ENCODE data around the gene DDX41.

The DDX41 gene

GRCh38 chr5:177493795-177494345, 22.9 kb downstream of the DDX41 start:
- Histone ChIP-seq H3K27me3 (ENCODE audit: control insufficient read depth in 3 of 3, insufficient read depth in 3 of 3, low read depth in 1 of 3, low read length in 3 of 3) (peaks cover 0 to 9% (median 0%) of the 10 kb centered on the region in 3 experiments), H3K36me3 (replicated peaks in 1 of 2; ENCODE audit: control insufficient read depth in 2 of 2, insufficient read depth in 2 of 2, low read length in 2 of 2) (peaks cover 42 to 70% of the 10 kb centered on the region in 2 donors), H2BK5ac (ENCODE audit: low read length) (no peak overlapping the region), H3K14ac (ENCODE audit: low read length) (no peak overlapping the region), H3K27ac (replicated peaks; ENCODE audit: low read length) (peak overlapping the region; percentile 95), H3K9ac (ENCODE audit: low read depth, low read length, poor library complexity) (peak overlapping the region; percentile 46), H3K4me3 (ENCODE audit: low read length in 2 of 2) (no peak overlapping the region), H2BK120ac (ENCODE audit: low read depth, low read length) (no peak overlapping the region), H3K4ac (ENCODE audit: low read length) (no peak overlapping the region), H3K4me1 (ENCODE audit: control insufficient read depth in 2 of 2, insufficient read depth in 1 of 2, low read depth in 1 of 2, low read length in 2 of 2) (peaks cover 26 to 37% of the 10 kb centered on the region in 2 donors), H3K18ac (ENCODE audit: low read length) (no peak overlapping the region), H2AFZ (ENCODE audit: low read length) (no peak overlapping the region), H2AK5ac (ENCODE audit: low read depth, low read length) (peak overlapping the region; percentile 9), H3K4me2 (ENCODE audit: insufficient read depth, low read length, poor library complexity, severe bottlenecking) (no peak overlapping the region), H2BK15ac (ENCODE audit: low read length) (no peak overlapping the region), H2BK12ac (ENCODE audit: low read length) (no peak overlapping the region), H3K79me1 (ENCODE audit: low read depth, low read length) (peaks cover 22% of the 10 kb centered on the region), H4K91ac (ENCODE audit: low read depth, low read length, poor library complexity) (no peak overlapping the region), H3K23ac (ENCODE audit: low read depth, low read length, poor library complexity) (no peak overlapping the region), H3K9me3 (replicated peaks in 1 of 2; ENCODE audit: control insufficient read depth in 2 of 2, insufficient read depth in 1 of 2, low read depth in 1 of 2, low read length in 2 of 2) (no peaks in the 10 kb centered on the region), H4K8ac (ENCODE audit: low read depth, low read length) (no peak overlapping the region)
- no CpG with 5 or more reads among the region's 5 CpGs for WGBS, 2 donors (ENCODE audit: extremely low coverage in 2 of 2, insufficient read length in 2 of 2, insufficient replicate concordance in 1 of 2)
- DNase-seq (ENCODE audit: low spot score): no peak

GRCh38 chr5:177492841-177493240, 23.9 kb downstream of the DDX41 start:
- Histone ChIP-seq H3K27me3 (ENCODE audit: control insufficient read depth in 3 of 3, insufficient read depth in 3 of 3, low read depth in 1 of 3, low read length in 3 of 3) (no peaks in the 10 kb centered on the region), H3K4ac (ENCODE audit: low read length) (no peak overlapping the region), H3K9me3 (replicated peaks in 1 of 2; ENCODE audit: control insufficient read depth in 2 of 2, insufficient read depth in 1 of 2, low read depth in 1 of 2, low read length in 2 of 2) (no peaks in the 10 kb centered on the region), H2BK12ac (ENCODE audit: low read length) (no peak overlapping the region), H2BK5ac (ENCODE audit: low read length) (peak overlapping the region; percentile 85), H3K79me1 (ENCODE audit: low read depth, low read length) (peaks cover 26% of the 10 kb centered on the region), H2BK15ac (ENCODE audit: low read length) (no peak overlapping the region), H3K14ac (ENCODE audit: low read length) (no peak overlapping the region), H3K4me3 (ENCODE audit: low read length in 2 of 2) (no peak overlapping the region), H3K27ac (replicated peaks; ENCODE audit: low read length) (no peak overlapping the region), H2AK5ac (ENCODE audit: low read depth, low read length) (no peak overlapping the region), H4K91ac (ENCODE audit: low read depth, low read length, poor library complexity) (no peak overlapping the region), H2AFZ (ENCODE audit: low read length) (no peak overlapping the region), H3K23ac (ENCODE audit: low read depth, low read length, poor library complexity) (no peak overlapping the region), H3K4me2 (ENCODE audit: insufficient read depth, low read length, poor library complexity, severe bottlenecking) (no peak overlapping the region), H3K9ac (ENCODE audit: low read depth, low read length, poor library complexity) (no peak overlapping the region), H3K18ac (ENCODE audit: low read length) (no peak overlapping the region), H3K36me3 (replicated peaks in 1 of 2; ENCODE audit: control insufficient read depth in 2 of 2, insufficient read depth in 2 of 2, low read length in 2 of 2) (peaks cover 50 to 80% of the 10 kb centered on the region in 2 donors), H2BK120ac (ENCODE audit: low read depth, low read length) (no peak overlapping the region), H4K8ac (ENCODE audit: low read depth, low read length) (no peak overlapping the region), H3K4me1 (ENCODE audit: control insufficient read depth in 2 of 2, insufficient read depth in 1 of 2, low read depth in 1 of 2, low read length in 2 of 2) (peaks cover 20 to 28% of the 10 kb centered on the region in 2 donors)
- no CpG with 5 or more reads among the region's 7 CpGs for WGBS, 2 donors (ENCODE audit: extremely low coverage in 2 of 2, insufficient read length in 2 of 2, insufficient replicate concordance in 1 of 2)
- no peak for DNase-seq (ENCODE audit: low spot score)

DNA sequence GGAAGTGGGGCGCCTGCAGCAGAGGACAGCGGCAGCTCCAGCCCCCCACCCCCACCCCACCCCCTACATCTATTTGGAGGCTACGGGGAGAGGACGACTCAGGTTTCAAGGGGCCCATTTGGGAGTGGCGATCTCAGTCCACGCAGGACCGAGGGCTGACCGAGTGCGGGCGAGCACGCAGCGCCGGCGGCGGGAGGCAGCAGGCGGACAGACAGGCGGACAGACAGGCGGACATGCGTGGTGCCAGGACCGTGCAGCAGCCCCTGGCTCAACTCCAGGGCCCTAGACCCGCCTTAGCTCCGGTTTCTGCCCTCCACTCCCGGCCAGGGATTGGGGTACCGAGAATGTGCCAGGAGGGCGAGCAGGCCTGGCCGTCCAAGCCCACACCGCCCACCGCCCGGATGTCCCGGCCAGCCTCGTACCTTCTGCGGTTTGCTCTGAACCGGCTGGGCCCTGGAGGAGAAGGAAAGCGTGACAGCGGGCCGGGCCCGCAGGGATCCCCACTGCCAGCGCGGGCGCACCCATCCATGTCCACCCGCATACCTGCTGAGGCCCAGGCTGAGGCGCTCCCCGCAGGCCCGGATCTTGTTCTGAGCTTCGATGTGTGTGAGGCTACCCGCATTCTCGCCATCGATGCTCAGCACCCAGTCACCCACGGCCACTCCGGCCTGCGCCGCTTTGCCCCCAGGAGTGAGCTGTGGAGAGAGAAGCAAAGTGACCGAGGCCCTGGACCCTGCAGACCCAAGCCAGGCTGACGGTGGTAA, 24.6 kb downstream of the DDX41 start:
- H2AFZ ChIP-seq (ENCODE audit: low read length): no peak overlapping the region

GRCh38 chr5:177491429-177491945, 25.3 kb downstream of the DDX41 start:
- peak overlapping the region; percentile 73 for H2AK5ac ChIP-seq (ENCODE audit: low read depth, low read length)
- H3K27me3 ChIP-seq (ENCODE audit: control insufficient read depth in 3 of 3, insufficient read depth in 3 of 3, low read depth in 1 of 3, low read length in 3 of 3): no peaks in the 10 kb centered on the region
- H4K91ac ChIP-seq (ENCODE audit: low read depth, low read length, poor library complexity): no peak overlapping the region
- no peak overlapping the region for H3K14ac ChIP-seq (ENCODE audit: low read length)
- no peak overlapping the region for H2AFZ ChIP-seq (ENCODE audit: low read length)
- peaks cover 59 to 92% of the 10 kb centered on the region in 2 donors for H3K36me3 ChIP-seq (replicated peaks in 1 of 2; ENCODE audit: control insufficient read depth in 2 of 2, insufficient read depth in 2 of 2, low read length in 2 of 2)
- no peak overlapping the region for H2BK15ac ChIP-seq (ENCODE audit: low read length)
- H2BK5ac ChIP-seq (ENCODE audit: low read length): peak overlapping the region; percentile 88
- peak overlapping the region; percentile 78 for H3K18ac ChIP-seq (ENCODE audit: low read length)
- H2BK12ac ChIP-seq (ENCODE audit: low read length): no peak overlapping the region
- peaks cover 19 to 28% of the 10 kb centered on the region in 2 donors for H3K4me1 ChIP-seq (ENCODE audit: control insufficient read depth in 2 of 2, insufficient read depth in 1 of 2, low read depth in 1 of 2, low read length in 2 of 2)
- H4K8ac ChIP-seq (ENCODE audit: low read depth, low read length): no peak overlapping the region
- no peak overlapping the region for H2BK120ac ChIP-seq (ENCODE audit: low read depth, low read length)
- H3K23ac ChIP-seq (ENCODE audit: low read depth, low read length, poor library complexity): peak overlapping the region; percentile 12
- H3K4ac ChIP-seq (ENCODE audit: low read length): no peak overlapping the region
- no peaks in the 10 kb centered on the region for H3K9me3 ChIP-seq (replicated peaks in 1 of 2; ENCODE audit: control insufficient read depth in 2 of 2, insufficient read depth in 1 of 2, low read depth in 1 of 2, low read length in 2 of 2)
- H3K27ac ChIP-seq (replicated peaks; ENCODE audit: low read length): no peak overlapping the region
- WGBS, 2 donors (ENCODE audit: extremely low coverage in 2 of 2, insufficient read length in 2 of 2, insufficient replicate concordance in 1 of 2): no CpG with 5 or more reads among the region's 43 CpGs
- no peak overlapping the region for H3K9ac ChIP-seq (ENCODE audit: low read depth, low read length, poor library complexity)
- H3K4me2 ChIP-seq (ENCODE audit: insufficient read depth, low read length, poor library complexity, severe bottlenecking): no peak overlapping the region
- DNase-seq (ENCODE audit: low spot score): peak; percentile 79
- H3K79me1 ChIP-seq (ENCODE audit: low read depth, low read length): peaks cover 26% of the 10 kb centered on the region
- no peak overlapping the region for H3K4me3 ChIP-seq (ENCODE audit: low read length in 2 of 2)

More for the DNA sequence above, 24.6 kb downstream of the DDX41 start:
- Histone ChIP-seq H4K8ac (ENCODE audit: low read depth, low read length) (no peak overlapping the region), H3K79me1 (ENCODE audit: low read depth, low read length) (peaks cover 26% of the 10 kb centered on the region), H2BK12ac (ENCODE audit: low read length) (no peak overlapping the region), H3K4me2 (ENCODE audit: insufficient read depth, low read length, poor library complexity, severe bottlenecking) (no peak overlapping the region), H3K4ac (ENCODE audit: low read length) (no peak overlapping the region), H2BK120ac (ENCODE audit: low read depth, low read length) (no peak overlapping the region), H3K27ac (replicated peaks; ENCODE audit: low read length) (peak overlapping the region; percentile 26), H4K91ac (ENCODE audit: low read depth, low read length, poor library complexity) (no peak overlapping the region), H3K4me1 (ENCODE audit: control insufficient read depth in 2 of 2, insufficient read depth in 1 of 2, low read depth in 1 of 2, low read length in 2 of 2) (peaks cover 19 to 28% of the 10 kb centered on the region in 2 donors), H3K23ac (ENCODE audit: low read depth, low read length, poor library complexity) (peak overlapping the region; percentile 57), H3K14ac (ENCODE audit: low read length) (no peak overlapping the region), H3K4me3 (ENCODE audit: low read length in 2 of 2) (no peak overlapping the region), H3K9ac (ENCODE audit: low read depth, low read length, poor library complexity) (no peak overlapping the region), H2BK5ac (ENCODE audit: low read length) (peak overlapping the region; percentile 85), H2BK15ac (ENCODE audit: low read length) (no peak overlapping the region), H3K18ac (ENCODE audit: low read length) (peak overlapping the region; percentile 23), H2AK5ac (ENCODE audit: low read depth, low read length) (peak overlapping the region; percentile 73), H3K27me3 (ENCODE audit: control insufficient read depth in 3 of 3, insufficient read depth in 3 of 3, low read depth in 1 of 3, low read length in 3 of 3) (no peaks in the 10 kb centered on the region), H3K9me3 (replicated peaks in 1 of 2; ENCODE audit: control insufficient read depth in 2 of 2, insufficient read depth in 1 of 2, low read depth in 1 of 2, low read length in 2 of 2) (no peaks in the 10 kb centered on the region), H3K36me3 (replicated peaks in 1 of 2; ENCODE audit: control insufficient read depth in 2 of 2, insufficient read depth in 2 of 2, low read length in 2 of 2) (peaks cover 57 to 87% of the 10 kb centered on the region in 2 donors)
- WGBS, 2 donors (ENCODE audit: extremely low coverage in 2 of 2, insufficient read length in 2 of 2, insufficient replicate concordance in 1 of 2): no CpG with 5 or more reads among the region's 54 CpGs
- no peak for DNase-seq (ENCODE audit: low spot score)
